Adrenal gland (tissue), 12 donors: ENCODE measurements around the gene PHF21A. TPM values are rescaled to one million over a fixed set of nuclear protein-coding genes. Genes with fewer than 3 reads are reported as not detected.
"Not testable (repeated sequence)": the region's sequence is repeated elsewhere in the genome, so short reads cannot be mapped to it uniquely, and the experiment has no call there.

Experiments
- DNase-seq, 7 donors: peaks; one replicate each; pipeline ENCODE4 v3.0.0-alpha.2; 2019 to 2020
- H3K27ac ChIP-seq, 5 donors: fragments of 200-600 bp; sonication (generic) in 4 of 5; 1 replicate in 3 of 5; 2 replicates in 2 of 5; pipeline versions ENCODE4 v1.5.1 to v1.8.0; 2016 to 2020; ENCODE audit warnings: mild to moderate bottlenecking in 1 of 5
- H3K27me3 ChIP-seq: fragments of 200-600 bp; 2 replicates; pipeline ENCODE4 v1.8.0; 2021
- H3K36me3 ChIP-seq, 2 donors: fragments of 200-600 bp; replicated peaks in 1 of 2; 1 replicate in 1 of 2; 2 replicates in 1 of 2; pipeline versions ENCODE4 v1.5.1 to v1.8.0; 2018 to 2022
- H3K4me1 ChIP-seq, 2 donors: fragments of 200-600 bp; replicated peaks in 1 of 2; 1 replicate in 1 of 2; 2 replicates in 1 of 2; pipeline versions ENCODE4 v1.5.1 to v1.8.0; 2018 to 2021
- H3K4me3 ChIP-seq, 4 donors: fragments of 200-600 bp; sonication (generic) in 3 of 4; one replicate each; pipeline ENCODE4 v1.5.1; 2016 to 2018
- H3K9me3 ChIP-seq, 3 donors: fragments of 200-600 bp; sonication (generic) in 1 of 3; replicated peaks in 1 of 3; 1 replicate in 2 of 3; 2 replicates in 1 of 3; pipeline versions ENCODE4 v1.5.1 to v1.8.0; 2016 to 2021
- POLR2A ChIP-seq, 2 donors: fragments of 450-650 bp; IDR thresholded peaks; one replicate each; pipeline ENCODE4 v1.6.1; 2017; ENCODE audit warnings: antibody characterized with exemption in 2 of 2, mild to moderate bottlenecking in 2 of 2, moderate library complexity in 1 of 2
- WGBS, 4 donors: extraction: QIAGEN DNeasy Blood & Tissue Kit in 2 of 4; methylation state at CpG; one replicate each; pipeline versions ENCODE4 v1.1.5 to v1.1.7; 2013 to 2017; 5-methylcytosine and 5-hydroxymethylcytosine counted together
- intact Hi-C, 2 donors: fragments of 100-400 bp; cut with DNase I; formaldehyde crosslinking; loops; one replicate each; pipeline versions ENCODE4 v1.14.1 to v1.15.0; 2022 to 2023
- polyA plus RNA-seq, 3 donors: library from polyadenylated mRNA; stranded (reverse); fragments of 200-250 nt in 2 of 3; fragments of 350-450 nt in 1 of 3; fragmentation: Illumina TruSeq in 1 of 3; extraction: RNeasy Lipid Tissue Mini Kit (QIAGEN cat#74804) in 1 of 3; gene quantifications; one replicate each; pipeline ENCODE4 v1.2.3, GENCODE V29; 2013 to 2014
- total RNA-seq, 9 donors: library from RNA; depleted of rRNA in 4 of 9; stranded (reverse); fragments of >200 nt in 4 of 9; fragments of 120-200 nt in 1 of 9; fragmentation: NEBNext Ultra II Directional in 1 of 9; extraction: Animal tissue kit (Norgen Biotek cat#: 25700) in 1 of 9; gene quantifications; one replicate each; pipeline versions ENCODE4 v1.1.0 to v1.2.4, GENCODE V29; 2013 to 2023
- TF ChIP-seq, protein P1 (sequence below), 6 experiments: fragments of 450-650 bp in 4 of 6; fragments of 200-600 bp in 2 of 6; sonication (generic) in 1 of 6; IDR thresholded peaks; 1 replicate in 5 of 6; 2 replicates in 1 of 6; pipeline versions ENCODE4 v1.5.1 to v1.8.0; 2016 to 2021; ENCODE audit warnings: antibody characterized with exemption in 6 of 6, mild to moderate bottlenecking in 2 of 6, moderate library complexity in 1 of 6
- donor health status: healthy with polysubstance abuse.
- donor health status: Bipolar disorder and iron deficiency.
- donor health status: DM: yes; HTN: yes; CAD: no.
- donor health status: DM: no; HTN: no; CAD: no.
- donor health status: DM: no; HTN: no; CAD: no.
- donor health status: DM: yes; HTN: yes; CAD: no.

PHF21A gene
- total and polyA plus RNA-seq, 12 donors, result 28.4 to 85.1 (median 40.0) TPM

GRCh38 chr11:46020084-46020599, 101.1 kb downstream of the PHF21A start:
- intact Hi-C loops, result no loop called here
- no peaks in the 10 kb centered on the region for H3K36me3 ChIP-seq
- H3K4me3 ChIP-seq, result no peak overlapping the region
- WGBS, 4 donors, result 96 to 98% (median 98%) methylated on average over 8 of the region's 8 CpGs
- H3K9me3 ChIP-seq, result no peaks in the 10 kb centered on the region
- no peaks in the 10 kb centered on the region for H3K27me3 ChIP-seq
- H3K27ac ChIP-seq, result no peak overlapping the region
- TF ChIP-seq, protein P1, sequence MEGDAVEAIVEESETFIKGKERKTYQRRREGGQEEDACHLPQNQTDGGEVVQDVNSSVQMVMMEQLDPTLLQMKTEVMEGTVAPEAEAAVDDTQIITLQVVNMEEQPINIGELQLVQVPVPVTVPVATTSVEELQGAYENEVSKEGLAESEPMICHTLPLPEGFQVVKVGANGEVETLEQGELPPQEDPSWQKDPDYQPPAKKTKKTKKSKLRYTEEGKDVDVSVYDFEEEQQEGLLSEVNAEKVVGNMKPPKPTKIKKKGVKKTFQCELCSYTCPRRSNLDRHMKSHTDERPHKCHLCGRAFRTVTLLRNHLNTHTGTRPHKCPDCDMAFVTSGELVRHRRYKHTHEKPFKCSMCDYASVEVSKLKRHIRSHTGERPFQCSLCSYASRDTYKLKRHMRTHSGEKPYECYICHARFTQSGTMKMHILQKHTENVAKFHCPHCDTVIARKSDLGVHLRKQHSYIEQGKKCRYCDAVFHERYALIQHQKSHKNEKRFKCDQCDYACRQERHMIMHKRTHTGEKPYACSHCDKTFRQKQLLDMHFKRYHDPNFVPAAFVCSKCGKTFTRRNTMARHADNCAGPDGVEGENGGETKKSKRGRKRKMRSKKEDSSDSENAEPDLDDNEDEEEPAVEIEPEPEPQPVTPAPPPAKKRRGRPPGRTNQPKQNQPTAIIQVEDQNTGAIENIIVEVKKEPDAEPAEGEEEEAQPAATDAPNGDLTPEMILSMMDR (IDR thresholded peaks at IDR 0.05), result no peak
- no peak for TF ChIP-seq POLR2A (IDR thresholded peaks at IDR 0.05)
- no peak for DNase-seq
- H3K4me1 ChIP-seq, result no peaks in the 10 kb centered on the region

DNA sequence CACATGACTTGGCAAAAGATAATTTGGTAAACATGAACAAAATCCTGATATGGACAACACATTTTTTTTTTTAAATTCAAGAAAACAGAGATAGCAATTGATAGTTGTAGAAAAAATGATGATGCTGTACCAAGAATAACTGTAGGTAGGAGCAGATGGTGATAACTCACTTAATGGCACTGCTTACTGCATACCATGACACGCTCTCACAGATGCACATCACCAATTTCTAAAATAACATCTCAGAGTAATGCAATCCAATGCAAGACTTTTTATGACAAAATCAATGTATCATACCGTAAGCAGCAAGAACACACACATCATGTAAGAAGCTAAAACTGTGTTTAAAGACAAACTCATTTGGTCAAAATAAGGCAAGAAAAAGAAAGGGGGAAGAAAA, 102.6 kb downstream of the PHF21A start:
- no peak overlapping the region for H3K27ac ChIP-seq
- no peaks in the 10 kb centered on the region for H3K27me3 ChIP-seq
- 97 to 100% (median 98%) methylated on average over 2 of the region's 2 CpGs for WGBS, 4 donors
- no peaks in the 10 kb centered on the region for H3K4me1 ChIP-seq
- H3K4me3 ChIP-seq, result no peak overlapping the region
- no peak for DNase-seq
- no peak for TF ChIP-seq POLR2A (IDR thresholded peaks at IDR 0.05)
- TF ChIP-seq, protein P1 (IDR thresholded peaks at IDR 0.05), result no peak
- no peaks in the 10 kb centered on the region for H3K9me3 ChIP-seq
- H3K36me3 ChIP-seq, result no peaks in the 10 kb centered on the region
- intact Hi-C loops, result no loop called here

DNA sequence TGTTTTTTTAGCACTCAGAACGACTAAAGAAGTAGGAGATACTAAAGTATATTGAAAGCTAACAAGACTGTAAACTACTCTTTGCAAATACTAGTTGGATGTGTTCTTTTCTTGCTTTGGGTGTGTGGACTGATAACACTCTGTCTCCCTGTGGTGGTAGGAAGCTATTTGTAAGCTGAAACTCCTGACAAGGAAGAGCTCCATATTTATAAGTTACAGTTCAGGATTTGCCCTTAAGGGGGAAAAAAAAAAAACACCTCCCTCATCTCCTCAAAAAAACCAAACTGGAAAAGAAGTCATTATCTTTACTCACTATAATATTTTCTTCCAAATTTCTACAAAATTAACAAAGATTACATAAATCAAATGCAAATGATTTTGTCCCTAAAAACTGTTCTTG, 103.9 kb downstream of the PHF21A start:
- no peaks in the 10 kb centered on the region for H3K4me1 ChIP-seq
- H3K4me3 ChIP-seq, result no peak overlapping the region

DNA sequence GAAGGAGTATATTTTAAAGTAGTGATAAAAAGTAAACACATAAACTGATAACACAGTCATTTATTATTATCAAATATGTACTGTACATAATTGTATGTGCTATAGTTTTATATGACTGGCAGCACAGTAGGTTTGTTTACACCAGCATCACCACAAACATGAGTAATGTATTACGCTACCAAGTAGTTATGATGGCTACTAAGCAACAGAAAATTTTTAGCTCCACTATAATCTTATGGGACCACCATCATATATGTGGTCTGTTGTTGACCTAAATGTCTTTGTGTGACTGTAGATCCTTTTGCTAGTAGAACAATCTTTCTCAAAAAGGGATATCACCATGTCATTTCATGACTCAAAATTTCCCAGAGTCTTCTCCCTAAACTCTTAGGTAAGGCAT, 105.3 kb downstream of the PHF21A start:
- DNase-seq, result no peak
- Histone ChIP-seq H3K36me3 (no peaks in the 10 kb centered on the region), H3K27ac (no peak overlapping the region), H3K4me1 (peaks cover 0 to under 1% of the 10 kb centered on the region in 2 donors), H3K4me3 (no peak overlapping the region), H3K27me3 (no peaks in the 10 kb centered on the region), H3K9me3 (no peaks in the 10 kb centered on the region)
- TF ChIP-seq POLR2A (IDR thresholded peaks at IDR 0.05), result no peak
- TF ChIP-seq, protein P1 (IDR thresholded peaks at IDR 0.05), result no peak
- intact Hi-C loops, result no loop called here
- 96 to 100% (median 99%) methylated on average over 1 of the region's 1 CpG for WGBS, 4 donors

More for the DNA sequence above, 103.9 kb downstream of the PHF21A start:
- TF ChIP-seq, protein P1 (IDR thresholded peaks at IDR 0.05), result no peak
- TF ChIP-seq POLR2A (IDR thresholded peaks at IDR 0.05), result no peak
- WGBS, 4 donors, result 68 to 89% (median 83%) methylated on average over 1 of the region's 1 CpG
- intact Hi-C loops, result no loop called here
- Histone ChIP-seq H3K27me3 (no peaks in the 10 kb centered on the region), H3K27ac (no peak overlapping the region), H3K36me3 (no peaks in the 10 kb centered on the region), H3K9me3 (no peaks in the 10 kb centered on the region)
- DNase-seq, result no peak

- H3K27ac ChIP-seq, H3K4me3 ChIP-seq, intact Hi-C loops, H3K27me3 ChIP-seq, DNase-seq, H3K36me3 ChIP-seq, H3K9me3 ChIP-seq: not testable (repeated sequence)
- peaks cover 0 to 18% of the 10 kb centered on the region in 2 donors for H3K4me1 ChIP-seq
Observed at GRCh38 chr11:46014168-46014567, 107.1 kb downstream of the PHF21A start.
